SK-N-SH treated with all-trans-retinoic acid at 6 μM for 48 hours (cell line): ENCODE data around the gene THTPA.

Source experiments
- ATAC-seq: fragments of 200-7000 bp; cut with Tn5 transposase; 3 replicates; pipeline ENCODE4 v1.9.1; 2020; ENCODE audit warnings: mild to moderate bottlenecking, moderate library complexity
- ARNTL ChIP-seq: fragments of 450-650 bp; formaldehyde crosslinking; IDR thresholded peaks from 2 replicates; pipeline ENCODE4 v1.5.0; 2020; ENCODE audit warnings: low read depth, mild to moderate bottlenecking, moderate library complexity, borderline replicate concordance
- BACH2 ChIP-seq: fragments of 250-450 bp; sonication (Bioruptor Pico); IDR thresholded peaks from 2 replicates; pipeline ENCODE4 v1.9.0; 2021; ENCODE audit warnings: mild to moderate bottlenecking, borderline replicate concordance
- CSDC2 ChIP-seq: fragments of 250-450 bp; sonication (Bioruptor Pico); IDR thresholded peaks from 2 replicates; pipeline ENCODE4 v1.5.0; 2020; ENCODE audit warnings: mild to moderate bottlenecking, moderate library complexity
- CSRNP3 ChIP-seq: fragments of 250-450 bp; sonication (Bioruptor Pico); IDR thresholded peaks from 2 replicates; pipeline ENCODE4 v1.5.1; 2021; ENCODE audit warnings: mild to moderate bottlenecking, moderate library complexity
- ESRRG ChIP-seq: fragments of 250-450 bp; sonication (Bioruptor Pico); IDR thresholded peaks from 2 replicates; pipeline ENCODE4 v1.6.1; 2021; ENCODE audit warnings: mild to moderate bottlenecking
- GLIS3 ChIP-seq: fragments of 250-450 bp; sonication (Bioruptor Pico); IDR thresholded peaks from 2 replicates; pipeline ENCODE4 v1.5.0; 2020; ENCODE audit warnings: mild to moderate bottlenecking, moderate library complexity
- ISL1 ChIP-seq: fragments of 250-450 bp; sonication (Bioruptor Pico); IDR thresholded peaks from 2 replicates; pipeline ENCODE4 v2.1.2; 2022; ENCODE audit warnings: mild to moderate bottlenecking, moderate library complexity
- OSR1 ChIP-seq: fragments of 250-450 bp; sonication (Bioruptor Pico); IDR thresholded peaks from 2 replicates; pipeline ENCODE4 v1.8.0; 2022; ENCODE audit warnings: moderate library complexity, mild to moderate bottlenecking, inconsistent platforms
- PPARA ChIP-seq: fragments of 250-450 bp; sonication (Bioruptor Pico); IDR thresholded peaks from 2 replicates; pipeline ENCODE4 v1.5.0; 2020; ENCODE audit warnings: mild to moderate bottlenecking, borderline replicate concordance
- RARB ChIP-seq: fragments of 250-450 bp; sonication (Bioruptor Pico); IDR thresholded peaks from 2 replicates; pipeline ENCODE4 v1.8.0; 2021; ENCODE audit warnings: mild to moderate bottlenecking, moderate library complexity
- TCF4 ChIP-seq: fragments of 250-450 bp; sonication (Bioruptor Pico); IDR thresholded peaks from 2 replicates; pipeline ENCODE4 v1.8.0; 2021; ENCODE audit warnings: mild to moderate bottlenecking, moderate library complexity, borderline replicate concordance
- TOX ChIP-seq: fragments of 250-450 bp; sonication (Bioruptor Pico); IDR thresholded peaks from 2 replicates; pipeline ENCODE4 v1.8.0; 2021; ENCODE audit warnings: mild to moderate bottlenecking, moderate library complexity, borderline replicate concordance
- ZC3H10 ChIP-seq: fragments of 250-450 bp; sonication (Bioruptor Pico); IDR thresholded peaks from 2 replicates; pipeline ENCODE4 v1.5.1; 2021; ENCODE audit warnings: mild to moderate bottlenecking, moderate library complexity
- ZFP3 ChIP-seq: fragments of 250-450 bp; sonication (Bioruptor Pico); IDR thresholded peaks from 2 replicates; pipeline ENCODE4 v1.5.0; 2020; ENCODE audit warnings: mild to moderate bottlenecking, moderate library complexity
- ZFP30 ChIP-seq: fragments of 450-650 bp; formaldehyde crosslinking; IDR thresholded peaks from 2 replicates; pipeline ENCODE4 v1.5.0; 2022; ENCODE audit warnings: mild to moderate bottlenecking, moderate library complexity
- ZNF565 ChIP-seq: fragments of 450-650 bp; formaldehyde crosslinking; conservative IDR thresholded peaks from 2 replicates; pipeline ENCODE4 v1.5.0; 2020; ENCODE audit warnings: low read depth, mild to moderate bottlenecking, moderate library complexity
- ZNF70 ChIP-seq: fragments of 450-650 bp; formaldehyde crosslinking; IDR thresholded peaks from 2 replicates; pipeline ENCODE4 v1.5.0; 2020; ENCODE audit warnings: mild to moderate bottlenecking, moderate library complexity
- ZNF8 ChIP-seq: fragments of 450-650 bp; formaldehyde crosslinking; IDR thresholded peaks from 2 replicates; pipeline ENCODE4 v1.5.0; 2020; ENCODE audit warnings: mild to moderate bottlenecking, moderate library complexity
- TF ChIP-seq, protein P1 (sequence below): fragments of 250-450 bp; sonication (Bioruptor Pico); IDR thresholded peaks from 2 replicates; pipeline ENCODE4 v1.8.0; 2020; ENCODE audit warnings: mild to moderate bottlenecking, moderate library complexity, borderline replicate concordance
- TF ChIP-seq, protein P2 (sequence below): fragments of 250-450 bp; sonication (Bioruptor Pico); IDR thresholded peaks from 2 replicates; pipeline ENCODE4 v1.8.0; 2021; ENCODE audit warnings: low read depth, mild to moderate bottlenecking, moderate library complexity, borderline replicate concordance

The THTPA gene

GRCh38 chr14:23601845-23602180 lies 45.7 kb downstream of the THTPA start:
- TF ChIP-seq GLIS3 (no peak), BACH2 (CRISPR knock-in tag) (no peak), ZNF70 (CRISPR knock-in tag) (no peak), ZC3H10 (CRISPR knock-in tag) (no peak), ISL1 (CRISPR knock-in tag) (no peak), ARNTL (CRISPR knock-in tag) (no peak), ZNF8 (CRISPR knock-in tag) (no peak), CSDC2 (CRISPR knock-in tag) (no peak), ESRRG (CRISPR knock-in tag) (no peak), RARB (CRISPR knock-in tag) (no peak), TCF4 (CRISPR knock-in tag) (no peak), ZFP3 (CRISPR knock-in tag) (no peak), CSRNP3 (CRISPR knock-in tag) (no peak), OSR1 (CRISPR knock-in tag) (no peak), ZFP30 (CRISPR knock-in tag) (no peak), PPARA (no peak), ZNF565 (CRISPR knock-in tag) (no peak), TOX (CRISPR knock-in tag) (no peak)
- TF ChIP-seq, protein P1, sequence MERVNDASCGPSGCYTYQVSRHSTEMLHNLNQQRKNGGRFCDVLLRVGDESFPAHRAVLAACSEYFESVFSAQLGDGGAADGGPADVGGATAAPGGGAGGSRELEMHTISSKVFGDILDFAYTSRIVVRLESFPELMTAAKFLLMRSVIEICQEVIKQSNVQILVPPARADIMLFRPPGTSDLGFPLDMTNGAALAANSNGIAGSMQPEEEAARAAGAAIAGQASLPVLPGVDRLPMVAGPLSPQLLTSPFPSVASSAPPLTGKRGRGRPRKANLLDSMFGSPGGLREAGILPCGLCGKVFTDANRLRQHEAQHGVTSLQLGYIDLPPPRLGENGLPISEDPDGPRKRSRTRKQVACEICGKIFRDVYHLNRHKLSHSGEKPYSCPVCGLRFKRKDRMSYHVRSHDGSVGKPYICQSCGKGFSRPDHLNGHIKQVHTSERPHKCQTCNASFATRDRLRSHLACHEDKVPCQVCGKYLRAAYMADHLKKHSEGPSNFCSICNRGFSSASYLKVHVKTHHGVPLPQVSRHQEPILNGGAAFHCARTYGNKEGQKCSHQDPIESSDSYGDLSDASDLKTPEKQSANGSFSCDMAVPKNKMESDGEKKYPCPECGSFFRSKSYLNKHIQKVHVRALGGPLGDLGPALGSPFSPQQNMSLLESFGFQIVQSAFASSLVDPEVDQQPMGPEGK: no peak
- TF ChIP-seq, protein P2, sequence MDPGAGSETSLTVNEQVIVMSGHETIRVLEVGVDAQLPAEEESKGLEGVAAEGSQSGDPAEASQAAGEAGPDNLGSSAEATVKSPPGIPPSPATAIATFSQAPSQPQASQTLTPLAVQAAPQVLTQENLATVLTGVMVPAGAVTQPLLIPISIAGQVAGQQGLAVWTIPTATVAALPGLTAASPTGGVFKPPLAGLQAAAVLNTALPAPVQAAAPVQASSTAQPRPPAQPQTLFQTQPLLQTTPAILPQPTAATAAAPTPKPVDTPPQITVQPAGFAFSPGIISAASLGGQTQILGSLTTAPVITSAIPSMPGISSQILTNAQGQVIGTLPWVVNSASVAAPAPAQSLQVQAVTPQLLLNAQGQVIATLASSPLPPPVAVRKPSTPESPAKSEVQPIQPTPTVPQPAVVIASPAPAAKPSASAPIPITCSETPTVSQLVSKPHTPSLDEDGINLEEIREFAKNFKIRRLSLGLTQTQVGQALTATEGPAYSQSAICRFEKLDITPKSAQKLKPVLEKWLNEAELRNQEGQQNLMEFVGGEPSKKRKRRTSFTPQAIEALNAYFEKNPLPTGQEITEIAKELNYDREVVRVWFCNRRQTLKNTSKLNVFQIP (CRISPR knock-in tag): no peak
- ATAC-seq: no peak

GRCh38 chr14:23602181-23603095 lies 46.4 kb downstream of the THTPA start:
- ATAC-seq: no peak
- TF ChIP-seq ESRRG (CRISPR knock-in tag): no peak
- TF ChIP-seq RARB (CRISPR knock-in tag): no peak
- TF ChIP-seq ZFP30 (CRISPR knock-in tag): no peak
- no peak for TF ChIP-seq ZFP3 (CRISPR knock-in tag)
- TF ChIP-seq, protein P1: no peak
- TF ChIP-seq TCF4 (CRISPR knock-in tag): no peak

DNA sequence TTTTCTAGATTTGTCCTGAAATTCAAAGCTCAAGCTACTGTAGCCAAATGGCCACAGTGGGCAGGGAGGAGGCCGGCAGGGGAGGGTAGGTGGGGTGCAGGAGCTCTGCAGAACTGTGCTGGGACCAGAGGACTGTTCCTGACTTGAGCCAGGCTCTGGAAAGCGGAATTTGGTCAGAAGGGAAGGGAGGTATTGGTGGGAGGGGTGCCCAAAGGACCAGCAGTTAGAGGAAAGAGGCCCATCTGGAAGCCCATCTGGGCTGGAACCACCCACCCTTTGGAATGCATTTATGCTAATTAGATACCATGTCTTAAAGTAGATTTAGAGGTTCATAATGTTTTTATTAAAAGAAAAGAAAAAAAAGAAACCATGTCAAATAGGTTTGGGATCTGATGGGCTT lies 47.0 kb downstream of the THTPA start:
- TF ChIP-seq GLIS3 (no peak), ZFP3 (CRISPR knock-in tag) (no peak), CSDC2 (CRISPR knock-in tag) (no peak), TCF4 (CRISPR knock-in tag) (no peak), ARNTL (CRISPR knock-in tag) (no peak)
- TF ChIP-seq, protein P1: no peak
- no peak for ATAC-seq
